CD4-positive, alpha-beta T cell treated with Interleukin-12 subunit alpha and Interleukin-12 subunit beta, for 1 hour (primary cell): ENCODE measurements around the gene KCNE1.
"Not testable (repeated sequence)": the region's sequence is repeated elsewhere in the genome, so short reads cannot be mapped to it uniquely, and the experiment has no call there.

Experiments used
- DNase-seq: peaks from one replicate; pipeline ENCODE4 v3.0.0-alpha.2; 2020

KCNE1 gene

DNA sequence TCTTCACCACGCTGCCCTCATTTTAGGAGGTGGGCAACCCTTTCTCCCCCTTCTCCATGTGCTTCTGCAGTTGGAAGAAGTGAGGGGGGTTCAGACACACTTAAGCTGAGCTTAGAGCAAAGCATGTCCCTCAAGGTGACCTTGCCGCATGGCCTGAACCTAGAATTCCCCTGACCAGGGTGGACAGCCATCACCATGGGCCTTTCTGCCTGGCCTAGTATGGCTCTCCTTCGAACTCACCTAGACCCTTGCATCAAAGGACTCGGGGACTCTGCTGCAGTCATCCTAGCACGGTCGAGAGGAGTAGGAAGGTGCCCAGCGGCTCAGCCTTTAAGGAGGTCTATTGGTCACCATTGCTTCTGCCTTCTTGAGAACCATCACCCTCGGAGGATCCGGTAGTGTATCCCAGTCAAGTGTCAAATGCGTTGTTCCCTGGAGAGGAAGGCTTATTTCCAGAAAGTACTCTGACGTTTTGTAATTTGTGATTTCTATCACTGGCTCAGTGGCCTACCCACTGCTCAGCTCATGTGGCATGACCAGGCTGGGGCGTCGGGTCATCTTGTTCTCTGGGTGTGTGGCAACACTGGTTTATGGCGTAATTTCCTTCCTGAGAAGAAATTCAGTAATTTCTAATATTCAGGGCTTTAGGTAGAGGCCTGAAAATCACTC lies at the start of gene KCNE1:
Gene KCNE1, minus strand, starts transcription at position 424 of the 669 bp plus-strand sequence. CDS start 62,576 bp downstream, outside the sequence.
- no peak for DNase-seq

GRCh38 chr21:34561806-34562205 lies 49.8 kb upstream of the KCNE1 start:
- no peak for DNase-seq

GRCh38 chr21:34560609-34561008 lies 48.6 kb upstream of the KCNE1 start:
- DNase-seq: no peak

- no peak for DNase-seq
Observed at GRCh38 chr21:34560021-34560420, 48.0 kb upstream of the KCNE1 start.

- no peak for DNase-seq
Observed at GRCh38 chr21:34559089-34559631, 47.1 kb upstream of the KCNE1 start.

DNA sequence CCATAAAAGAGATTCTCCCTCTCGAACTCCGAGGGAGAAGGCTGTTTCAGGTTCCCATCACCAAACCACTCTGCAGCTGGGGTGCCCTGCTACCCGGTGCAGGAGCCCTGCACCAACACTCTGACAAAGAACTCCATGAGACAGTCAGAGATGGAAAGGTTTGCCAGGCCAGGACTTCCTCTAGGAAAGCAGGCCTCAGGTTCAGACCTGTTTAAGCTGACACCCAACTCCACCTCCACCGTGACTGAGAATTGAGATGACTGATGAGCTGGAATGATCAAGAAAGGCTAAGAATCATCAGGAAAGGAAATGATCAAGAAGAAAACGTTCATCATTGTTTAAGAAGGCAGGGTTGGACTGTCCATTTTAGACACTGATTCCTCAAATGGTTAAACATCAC lies 46.2 kb upstream of the KCNE1 start:
- no peak for DNase-seq

DNA sequence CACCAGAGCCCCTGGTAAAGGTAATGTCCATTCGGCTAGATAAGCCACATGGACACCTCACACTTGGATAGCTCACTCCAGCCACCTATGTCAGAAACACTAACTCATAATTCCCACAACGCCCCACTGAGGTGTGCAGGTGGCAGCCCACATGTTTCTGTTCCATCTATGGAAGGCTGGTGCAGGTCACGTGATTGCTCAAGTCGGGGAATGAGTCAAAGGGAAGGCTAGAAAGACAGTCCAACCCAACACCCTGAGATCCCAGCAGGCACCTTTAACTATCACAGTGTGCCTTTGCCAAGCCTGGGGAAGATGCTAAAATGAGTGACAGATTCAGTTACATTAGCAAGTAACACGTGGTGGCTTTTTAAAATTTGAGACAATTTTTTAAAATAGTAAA lies 45.3 kb upstream of the KCNE1 start:
- DNase-seq: no peak

DNA sequence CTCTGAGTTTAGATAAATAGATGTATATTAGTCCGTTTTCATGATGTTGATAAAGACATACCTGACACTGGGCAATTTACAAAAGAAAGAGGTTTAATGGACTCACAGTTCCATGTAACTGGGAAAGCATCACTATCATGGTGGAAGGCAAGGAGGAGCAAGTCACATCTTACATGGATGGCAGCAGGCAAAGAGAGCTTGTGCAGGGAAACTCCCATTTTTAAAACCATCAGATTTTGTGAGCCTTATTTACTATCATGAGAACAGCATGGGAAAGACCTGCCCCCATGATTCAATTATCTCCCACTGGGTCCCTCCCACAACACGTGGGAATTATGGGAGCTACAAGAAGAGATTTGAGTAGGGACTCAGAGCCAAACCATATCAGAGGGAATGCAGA lies 42.7 kb upstream of the KCNE1 start:
- not testable (repeated sequence) for DNase-seq

- no peak for DNase-seq
Observed at GRCh38 chr21:34554227-34554626, 42.2 kb upstream of the KCNE1 start.

- DNase-seq: no peak
Observed at GRCh38 chr21:34553151-34553952, 41.3 kb upstream of the KCNE1 start.

- DNase-seq: no peak
Observed at GRCh38 chr21:34552360-34553098, 40.5 kb upstream of the KCNE1 start.

DNA sequence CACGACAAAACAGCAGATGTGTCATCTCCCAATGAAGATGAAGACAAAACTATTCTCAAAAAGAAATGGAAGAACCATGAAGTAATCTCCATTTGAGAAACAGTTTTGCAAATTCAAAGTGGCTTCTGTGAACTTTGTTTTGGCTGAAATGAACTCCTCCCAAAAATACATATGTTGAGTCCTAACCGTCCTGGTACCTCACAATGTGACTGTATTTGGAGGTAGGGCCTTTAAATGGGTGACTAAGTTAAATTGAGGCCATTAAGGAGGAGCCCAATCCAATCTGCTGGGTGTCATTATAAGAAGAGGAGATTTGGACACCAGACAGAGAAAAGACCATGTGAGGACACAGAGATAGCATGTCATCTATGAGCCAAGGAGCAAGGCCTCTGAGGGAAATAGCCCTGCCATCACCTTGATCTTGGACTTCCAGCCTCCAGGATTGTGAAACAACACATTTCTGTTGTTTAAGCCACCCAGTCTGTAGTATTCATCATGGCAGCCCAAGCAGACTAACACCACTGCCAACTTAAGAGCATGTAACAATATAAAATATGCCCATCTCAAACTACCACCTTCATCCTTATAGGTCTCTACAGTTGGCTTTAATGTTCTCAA lies 38.3 kb upstream of the KCNE1 start:
- DNase-seq: no peak

- DNase-seq: no peak
Observed at GRCh38 chr21:34548781-34549376, 36.9 kb upstream of the KCNE1 start.

GRCh38 chr21:34546542-34546941 lies 34.5 kb upstream of the KCNE1 start:
- no peak for DNase-seq

- DNase-seq: no peak
Observed at GRCh38 chr21:34545079-34545884, 33.3 kb upstream of the KCNE1 start.

- DNase-seq: peak; percentile 45
Observed at GRCh38 chr21:34544032-34544496, 32.1 kb upstream of the KCNE1 start.

- no peak for DNase-seq
Observed at GRCh38 chr21:34543017-34543416, 31.0 kb upstream of the KCNE1 start.

GRCh38 chr21:34540206-34540605 lies 28.2 kb upstream of the KCNE1 start:
- DNase-seq: no peak

DNA sequence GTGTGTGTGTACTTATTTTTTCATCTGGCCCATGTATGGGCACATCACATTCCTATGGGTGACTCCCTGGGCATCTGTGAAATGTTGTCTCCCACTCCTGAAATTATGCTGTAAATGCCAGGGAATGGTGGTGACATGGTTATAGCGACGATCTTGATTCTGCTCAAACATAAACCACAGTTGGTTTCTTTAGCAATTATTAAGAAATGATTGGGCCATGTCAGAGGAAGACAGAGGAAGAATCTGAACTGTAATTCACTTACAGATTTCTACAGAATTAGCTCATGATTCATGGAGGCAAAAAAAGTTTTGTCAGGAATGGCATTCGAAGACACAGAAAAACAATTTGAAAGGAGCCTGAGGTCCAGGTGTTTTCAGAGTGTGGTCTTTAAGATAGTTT lies 25.8 kb upstream of the KCNE1 start:
- no peak for DNase-seq

DNA sequence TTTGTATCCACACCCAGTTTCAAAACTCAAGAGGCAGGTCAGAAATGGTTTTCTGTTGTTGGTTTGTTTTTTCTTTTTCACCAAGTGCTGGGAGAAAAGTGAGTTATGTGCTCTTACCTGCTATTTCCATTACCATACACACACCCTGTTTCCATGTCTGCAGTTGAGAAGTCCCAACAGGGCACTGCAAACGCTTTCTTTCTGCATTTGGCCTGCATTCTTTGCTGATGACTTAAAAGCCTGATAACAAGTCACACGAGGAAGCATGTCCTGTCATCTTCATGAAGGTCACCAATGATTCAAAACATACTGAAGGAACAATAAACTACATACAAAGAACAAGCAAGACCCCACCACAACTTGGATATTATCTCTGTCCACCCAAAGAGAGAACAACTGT lies 24.8 kb upstream of the KCNE1 start:
- DNase-seq: no peak

- DNase-seq: no peak
Observed at GRCh38 chr21:34536311-34536710, 24.3 kb upstream of the KCNE1 start.

GRCh38 chr21:34535886-34536285 lies 23.9 kb upstream of the KCNE1 start:
- DNase-seq: no peak
